Measurements from ENCODE around the gene ATP8B1.

The ATP8B1 gene

DNA sequence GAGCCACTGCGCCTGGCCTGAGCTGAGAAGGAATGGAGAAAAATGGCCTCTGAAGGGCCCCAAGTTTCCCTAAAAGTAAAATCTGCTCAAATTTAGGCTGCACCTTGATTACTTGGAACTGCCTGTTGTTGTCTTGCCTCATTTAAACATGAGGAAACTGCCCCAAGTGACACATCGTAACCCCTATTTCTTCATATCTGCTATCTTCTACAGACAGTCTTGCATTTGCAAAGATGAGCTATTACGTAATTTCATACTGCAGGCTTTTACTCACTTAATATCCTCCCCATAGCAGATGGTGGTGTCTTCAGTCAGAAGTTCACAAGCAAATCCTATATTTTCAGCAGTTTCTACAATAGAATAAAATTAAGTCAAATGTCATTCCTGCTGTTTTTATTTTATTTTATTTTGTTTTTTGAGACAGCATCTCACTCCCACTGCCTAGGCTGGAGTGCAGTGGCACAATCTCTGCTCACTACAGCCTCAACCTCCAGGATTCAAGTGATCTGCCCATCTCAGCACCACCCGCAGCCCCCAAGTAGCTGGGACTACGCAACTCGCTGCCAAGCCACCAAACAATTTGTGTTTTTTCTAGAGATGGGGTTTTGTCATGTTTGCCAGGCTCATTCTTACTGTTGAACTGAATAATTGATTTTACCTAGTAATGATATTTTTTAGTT, 136.2 kb downstream of the ATP8B1 start:
- TF ChIP-seq GATA3 (IDR thresholded peaks at IDR 0.05; ENCODE audit: low read depth, low read length) (no peak), GATA2 (IDR thresholded peaks at IDR 0.05; ENCODE audit: low read depth, low read length) (no peak)

DNA sequence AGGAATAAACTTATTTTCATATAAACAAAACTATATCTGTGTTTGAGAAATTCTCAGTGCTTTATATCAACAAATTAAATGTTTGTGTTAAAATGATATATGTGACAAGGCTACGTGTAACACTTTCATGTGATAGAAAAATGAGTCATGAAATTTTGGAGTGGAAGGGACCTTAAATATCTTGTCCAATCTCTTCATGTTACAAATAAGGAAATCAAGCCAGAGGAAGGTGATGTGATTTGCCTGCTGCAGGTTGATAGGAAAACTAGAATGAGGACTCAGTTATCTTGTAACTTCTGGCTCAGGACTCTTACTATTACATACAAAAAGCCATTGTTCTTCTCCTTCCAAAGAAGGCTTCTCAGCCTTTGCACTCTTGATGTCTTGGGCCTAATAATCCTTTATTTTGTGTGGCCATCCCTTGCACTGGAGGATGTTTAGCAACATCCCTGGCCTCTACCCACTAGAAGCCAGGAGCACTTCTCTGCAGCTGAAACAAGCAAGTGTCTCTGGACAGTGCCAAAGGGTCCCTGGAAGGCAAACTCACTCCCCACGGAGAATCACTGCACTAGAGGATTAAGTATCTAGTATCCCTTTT, 138.4 kb downstream of the ATP8B1 start:
- TF ChIP-seq GATA2 (IDR thresholded peaks at IDR 0.05; ENCODE audit: low read depth, low read length) (no peak), GATA3 (IDR thresholded peaks at IDR 0.05; ENCODE audit: low read depth, low read length) (no peak)

DNA sequence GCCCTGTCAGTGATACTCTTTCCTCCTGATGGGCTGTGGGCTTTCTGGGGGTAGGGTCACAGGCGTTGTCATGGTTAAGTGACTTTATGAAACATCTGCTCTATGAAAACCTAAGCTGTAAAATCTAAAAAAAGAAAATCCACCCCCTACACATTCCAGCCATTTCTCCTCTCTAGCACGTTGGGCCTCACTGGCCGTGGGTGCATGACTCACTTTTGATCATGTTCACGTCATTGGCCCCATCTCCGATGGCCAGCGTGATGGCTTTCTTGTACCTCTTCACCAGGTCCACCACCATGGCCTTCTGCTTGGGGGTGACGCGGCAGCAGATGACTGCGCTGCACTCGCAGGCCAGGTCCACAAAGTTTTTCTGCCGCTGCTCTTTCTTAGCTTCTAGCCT, 142.2 kb downstream of the ATP8B1 start:
- no peak for TF ChIP-seq GATA3 (IDR thresholded peaks at IDR 0.05; ENCODE audit: low read depth, low read length)
- no peak for TF ChIP-seq GATA2 (IDR thresholded peaks at IDR 0.05; ENCODE audit: low read depth, low read length)

DNA sequence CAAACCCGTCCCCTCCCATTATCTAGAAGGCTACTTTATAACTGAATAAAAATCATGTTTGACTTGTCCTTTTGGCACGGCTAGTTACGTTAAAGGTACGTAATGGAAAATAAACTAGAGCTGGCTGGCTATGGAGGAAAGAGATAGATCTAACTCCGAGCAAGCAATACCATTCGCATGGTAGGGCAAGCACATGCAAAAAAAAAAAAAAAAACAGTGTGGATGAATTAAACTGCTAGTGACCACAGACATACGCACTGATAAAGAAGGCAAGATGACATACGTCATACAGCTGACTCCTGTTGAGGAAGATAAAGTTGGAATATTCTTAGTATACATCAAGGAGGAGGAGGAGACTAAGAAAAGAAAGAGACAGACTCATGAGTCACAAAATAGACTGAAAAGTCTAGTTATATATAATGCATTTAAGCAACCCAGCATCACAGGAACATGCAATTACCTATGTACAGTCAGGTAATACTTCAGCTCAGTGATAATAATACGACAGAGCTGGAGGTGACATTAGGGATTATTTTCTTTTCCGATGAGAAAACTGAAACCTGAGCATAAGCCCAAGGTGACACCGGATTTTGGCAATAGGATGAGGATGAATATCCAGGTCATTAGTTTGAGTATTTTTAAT, 143.5 kb downstream of the ATP8B1 start:
- TF ChIP-seq GATA2 (IDR thresholded peaks at IDR 0.05; ENCODE audit: low read depth, low read length) (no peak), GATA3 (IDR thresholded peaks at IDR 0.05; ENCODE audit: low read depth, low read length) (no peak)

DNA sequence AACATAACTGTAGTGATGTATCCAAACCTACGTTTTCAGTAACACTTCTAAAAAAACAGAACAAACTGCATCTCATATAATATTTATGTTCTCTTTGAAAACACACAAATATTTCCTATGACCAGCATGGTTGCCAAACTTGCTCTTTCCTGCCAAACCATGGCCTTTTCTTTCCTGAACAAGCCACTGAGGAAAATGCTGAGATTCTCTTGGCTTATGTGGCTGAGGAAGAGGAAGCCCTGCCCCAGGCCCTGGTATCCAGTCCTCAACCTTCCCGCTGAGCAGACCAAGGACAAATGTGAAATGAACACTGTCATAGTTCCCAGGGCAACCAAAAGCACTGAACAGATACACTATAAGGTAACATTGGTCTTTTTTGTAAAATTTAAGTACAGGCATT, 145.6 kb downstream of the ATP8B1 start:
- TF ChIP-seq GATA2 (IDR thresholded peaks at IDR 0.05; ENCODE audit: low read depth, low read length), result no peak
- TF ChIP-seq GATA3 (IDR thresholded peaks at IDR 0.05; ENCODE audit: low read depth, low read length), result no peak

DNA sequence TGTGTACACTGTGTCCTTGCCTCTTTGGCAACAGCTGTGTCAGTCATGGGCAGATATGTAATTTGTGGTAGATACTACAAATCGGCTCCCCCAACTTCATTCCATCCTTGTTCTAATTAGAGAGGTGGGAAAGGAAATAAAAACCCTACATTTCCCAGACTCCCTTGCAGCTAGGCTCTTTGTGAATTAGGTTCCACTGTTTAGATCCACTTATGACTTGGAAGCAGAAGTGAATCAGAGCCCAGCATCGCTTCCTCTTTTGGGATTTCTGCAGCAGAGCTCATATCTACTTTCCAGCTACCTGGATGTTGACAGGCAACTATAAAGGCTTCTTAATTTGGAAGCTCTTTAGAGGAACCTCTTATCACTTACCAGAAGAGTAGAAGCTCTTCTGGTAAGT, 147.4 kb downstream of the ATP8B1 start:
- TF ChIP-seq GATA2 (IDR thresholded peaks at IDR 0.05; ENCODE audit: low read depth, low read length), result no peak
- no peak for TF ChIP-seq GATA3 (IDR thresholded peaks at IDR 0.05; ENCODE audit: low read depth, low read length)

DNA sequence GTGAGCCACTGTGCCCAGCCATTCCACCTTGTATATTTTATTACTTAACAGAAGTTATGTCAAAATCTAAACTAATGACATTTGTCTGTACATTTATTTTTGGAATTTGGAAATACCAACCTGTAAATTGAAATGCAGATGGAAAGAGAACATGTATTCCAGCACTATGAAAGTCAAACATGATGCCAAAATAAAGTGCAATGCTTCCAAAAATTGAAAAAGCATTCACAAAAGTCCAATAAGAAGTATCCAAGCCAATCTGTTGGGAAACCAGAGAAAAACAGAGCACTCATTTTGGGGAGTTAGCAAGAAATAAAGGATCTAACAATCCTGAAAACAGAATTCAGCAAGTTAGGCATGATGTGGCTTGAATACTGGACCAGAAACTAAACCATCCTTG, 151.2 kb downstream of the ATP8B1 start:
- TF ChIP-seq GATA2 (IDR thresholded peaks at IDR 0.05; ENCODE audit: low read depth, low read length), result no peak
- no peak for TF ChIP-seq GATA3 (IDR thresholded peaks at IDR 0.05; ENCODE audit: low read depth, low read length)

DNA sequence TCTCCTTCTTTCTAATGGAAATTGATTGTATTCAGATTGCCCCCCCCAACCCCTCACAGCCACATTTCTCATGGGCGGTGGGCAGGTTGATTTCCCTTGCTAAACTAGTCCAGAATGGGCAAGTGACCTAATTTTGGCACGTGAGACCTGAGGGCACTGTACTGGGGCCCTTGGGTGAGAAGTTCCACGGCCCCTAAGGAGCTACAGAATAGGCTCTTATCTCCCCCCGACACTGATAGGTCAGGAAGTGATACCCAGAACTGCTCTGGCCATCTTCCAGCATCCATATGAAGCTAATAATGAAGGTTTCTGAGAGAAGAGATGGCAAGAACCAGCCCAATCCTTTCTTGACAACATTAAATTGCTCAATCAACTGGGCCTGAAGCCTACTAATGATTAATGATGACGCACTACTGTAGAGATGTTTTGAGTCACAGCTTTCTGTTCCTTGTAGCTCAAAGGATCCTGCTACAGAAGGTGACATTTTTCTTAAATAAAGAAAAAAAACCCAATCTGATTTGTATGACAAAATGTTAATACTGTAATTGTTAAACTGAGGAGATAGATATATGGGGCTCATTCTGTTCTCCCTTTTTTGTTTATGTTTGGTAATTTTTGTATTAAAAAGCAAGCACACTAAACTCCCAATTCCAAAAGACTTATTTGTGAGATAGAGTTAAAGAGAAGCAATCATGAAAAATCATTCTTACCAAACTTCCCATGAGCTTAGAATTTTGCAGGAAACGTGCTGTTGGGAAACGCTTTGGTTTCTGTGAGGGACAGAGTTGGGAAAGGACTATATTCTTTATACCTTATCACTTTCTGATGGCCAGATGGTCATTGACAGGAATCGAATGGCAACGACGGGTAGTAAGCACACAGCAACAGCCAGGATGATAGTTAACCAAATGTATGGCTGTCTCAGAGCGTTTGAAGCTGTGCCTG, 153.3 kb downstream of the ATP8B1 start:
- TF ChIP-seq GATA3 (IDR thresholded peaks at IDR 0.05; ENCODE audit: low read depth, low read length) (no peak), GATA2 (IDR thresholded peaks at IDR 0.05; ENCODE audit: low read depth, low read length) (no peak)

DNA sequence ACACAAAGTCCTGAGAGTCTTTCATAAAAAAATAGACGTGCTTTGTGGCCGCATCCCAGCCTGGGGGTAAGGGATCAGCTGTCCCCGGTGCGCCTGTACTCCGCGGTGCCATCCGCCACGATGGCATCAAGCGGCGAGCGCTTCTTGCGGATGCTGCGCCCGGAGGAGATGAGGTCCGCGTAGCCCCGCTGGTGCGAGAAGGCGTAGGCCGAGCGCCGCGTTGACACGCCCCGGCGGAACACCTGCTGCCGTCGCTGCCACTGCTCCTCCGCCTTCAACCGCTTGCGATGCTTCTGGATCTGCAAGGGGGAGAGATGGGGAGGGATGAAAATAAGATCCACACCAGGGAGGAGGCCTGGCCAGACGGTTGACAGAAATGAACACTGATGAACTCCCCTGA, 154.7 kb downstream of the ATP8B1 start:
- no peak for TF ChIP-seq GATA3 (IDR thresholded peaks at IDR 0.05; ENCODE audit: low read depth, low read length)
- no peak for TF ChIP-seq GATA2 (IDR thresholded peaks at IDR 0.05; ENCODE audit: low read depth, low read length)

DNA sequence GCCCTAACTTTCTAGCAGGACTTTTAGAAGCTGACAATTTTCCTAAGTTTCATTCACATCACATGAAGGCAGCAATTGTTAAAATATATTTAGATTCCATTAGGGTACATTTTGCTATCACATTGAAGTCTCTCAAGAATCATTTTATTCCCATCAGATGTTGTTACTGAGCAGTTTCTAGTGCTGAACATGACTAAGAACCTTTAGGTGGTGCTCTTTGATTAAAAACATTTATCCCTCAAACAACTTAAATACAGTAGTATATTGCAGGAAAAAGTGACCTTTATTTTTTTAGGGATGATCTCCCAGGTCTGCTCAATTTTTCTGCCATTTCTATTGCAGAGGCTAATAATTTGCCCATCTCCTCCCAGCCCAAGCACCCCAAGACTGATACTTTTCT, 158.6 kb downstream of the ATP8B1 start:
- no peak for TF ChIP-seq GATA3 (IDR thresholded peaks at IDR 0.05; ENCODE audit: low read depth, low read length)
- TF ChIP-seq GATA2 (IDR thresholded peaks at IDR 0.05; ENCODE audit: low read depth, low read length), result no peak

DNA sequence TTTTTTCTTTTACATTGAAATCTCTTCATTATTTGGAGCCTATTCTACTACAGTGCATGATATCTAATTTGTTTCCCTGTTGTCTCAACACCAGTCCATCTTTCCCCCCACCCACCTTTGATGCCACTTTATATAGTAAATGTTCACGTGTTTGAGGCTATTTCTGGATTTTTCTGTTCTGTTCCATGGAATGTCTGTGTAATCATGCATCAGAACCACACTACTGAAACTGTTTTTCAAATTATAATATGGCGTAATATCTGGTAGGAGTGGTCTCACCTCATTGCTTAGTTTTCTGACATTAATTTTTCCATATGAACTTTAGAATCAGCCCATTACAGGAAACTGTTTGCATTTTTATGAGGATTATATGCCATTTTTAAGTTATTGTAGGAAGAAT, 162.4 kb downstream of the ATP8B1 start:
- TF ChIP-seq GATA2 (IDR thresholded peaks at IDR 0.05; ENCODE audit: low read depth, low read length) (no peak), GATA3 (IDR thresholded peaks at IDR 0.05; ENCODE audit: low read depth, low read length) (no peak)

DNA sequence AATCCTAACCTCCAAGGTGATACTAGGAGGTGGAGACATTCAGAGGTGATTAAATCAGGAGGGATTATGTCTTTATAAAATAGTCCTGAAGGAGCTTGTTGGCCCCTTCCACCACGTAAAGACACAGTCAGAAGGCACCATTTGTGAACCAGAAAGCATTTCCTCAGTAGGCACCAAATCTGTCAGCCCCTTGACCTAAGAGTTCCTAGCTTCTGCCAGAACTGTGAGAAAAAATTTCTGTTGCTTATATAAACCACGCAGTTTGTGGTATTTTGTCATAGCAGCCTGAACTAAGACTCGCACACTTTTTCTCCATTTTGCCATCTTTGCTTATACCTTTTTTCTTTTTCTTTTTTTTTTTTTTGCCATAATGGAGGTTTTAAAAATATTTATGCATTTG, 162.9 kb downstream of the ATP8B1 start:
- TF ChIP-seq GATA3 (IDR thresholded peaks at IDR 0.05; ENCODE audit: low read depth, low read length) (no peak), GATA2 (IDR thresholded peaks at IDR 0.05; ENCODE audit: low read depth, low read length) (no peak)

DNA sequence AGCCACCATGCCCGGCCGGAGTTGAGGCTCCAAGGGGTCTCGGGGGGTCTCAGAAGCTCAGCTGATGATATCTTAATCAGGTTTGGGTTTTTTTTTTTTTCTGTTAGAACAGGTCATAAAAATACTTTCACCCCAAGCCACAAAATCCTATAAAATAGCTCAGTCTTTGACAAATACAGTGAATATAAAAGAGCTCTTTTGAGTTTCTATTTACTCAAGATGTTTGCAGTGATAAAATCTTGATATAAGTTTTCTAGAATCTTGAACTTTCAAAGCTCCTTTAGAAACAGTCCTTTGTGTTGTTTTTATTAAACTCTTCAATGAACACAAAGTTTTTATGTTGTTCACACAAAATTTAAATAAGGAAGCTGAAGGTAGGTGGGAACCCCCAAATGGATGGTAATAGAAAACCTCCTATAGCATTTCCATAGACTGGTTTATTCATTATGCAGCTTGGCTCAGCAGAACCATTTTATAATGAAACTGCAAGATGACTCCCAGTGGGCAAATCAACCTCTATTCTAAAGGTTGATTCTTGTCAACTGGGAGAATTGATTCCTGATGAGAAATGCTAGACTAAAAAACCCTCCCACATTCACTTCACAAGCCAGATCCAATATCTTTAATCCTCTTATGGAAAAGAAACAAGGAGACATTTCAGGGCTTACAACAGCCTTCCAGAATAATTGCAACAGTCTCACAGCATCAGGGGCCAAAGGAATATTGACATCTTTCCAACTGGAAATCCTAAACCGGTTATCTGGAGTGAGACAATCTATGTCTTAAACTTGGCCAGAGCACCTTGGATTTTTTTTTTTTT, 167.9 kb downstream of the ATP8B1 start:
- no peak for TF ChIP-seq GATA3 (IDR thresholded peaks at IDR 0.05; ENCODE audit: low read depth, low read length)
- no peak for TF ChIP-seq GATA2 (IDR thresholded peaks at IDR 0.05; ENCODE audit: low read depth, low read length)
